Thyroid gland (tissue), 4 donors: ENCODE data around the gene NLE1. TPM values are rescaled to one million over a fixed set of nuclear protein-coding genes. Genes with fewer than 3 reads are reported as not detected.

Source experiments
- DNase-seq, 2 donors: peaks; one replicate each; pipeline ENCODE4 v3.0.0-alpha.2; 2019
- H3K27ac ChIP-seq, 3 donors: fragments of 200-600 bp; sonication (generic); 1 replicate in 2 of 3; 2 replicates in 1 of 3; pipeline ENCODE4 v1.5.1; 2016 to 2019; ENCODE audit warnings: mild to moderate bottlenecking in 1 of 3, moderate library complexity in 1 of 3
- H3K27me3 ChIP-seq: fragments of 200-600 bp; sonication (generic); one replicate; pipeline ENCODE4 v1.5.1; 2019
- H3K36me3 ChIP-seq, 2 donors: fragments of 200-600 bp; sonication (generic); one replicate each; pipeline ENCODE4 v1.5.1; 2016 to 2019
- H3K4me1 ChIP-seq, 2 donors: fragments of 200-600 bp; sonication (generic); one replicate each; pipeline ENCODE4 v1.5.1; 2017 to 2019
- H3K4me3 ChIP-seq, 3 donors: fragments of 200-600 bp; sonication (generic); replicated peaks in 1 of 3; 1 replicate in 2 of 3; 2 replicates in 1 of 3; pipeline ENCODE4 v1.5.1; 2016; ENCODE audit warnings: mild to moderate bottlenecking in 1 of 3
- H3K9me3 ChIP-seq: fragments of 200-600 bp; sonication (generic); one replicate; pipeline ENCODE4 v1.5.1; 2017
- CTCF ChIP-seq, 6 experiments: fragments of 200-600 bp in 3 of 6; fragments of 450-650 bp in 3 of 6; sonication (generic) in 3 of 6; IDR thresholded peaks; one replicate each; pipeline ENCODE4 v1.5.1; 2016 to 2019; ENCODE audit warnings: antibody characterized with exemption in 6 of 6, mild to moderate bottlenecking in 2 of 6, inconsistent platforms in 1 of 6, moderate library complexity in 1 of 6
- POLR2A ChIP-seq, 2 donors: fragments of 450-650 bp; IDR thresholded peaks; one replicate each; pipeline ENCODE4 v1.6.1; 2017; ENCODE audit warnings: antibody characterized with exemption in 2 of 2, mild to moderate bottlenecking in 2 of 2, moderate library complexity in 1 of 2
- WGBS, 2 donors: methylation state at CpG; one replicate each; pipeline ENCODE4 v1.1.5; 2017; 5-methylcytosine and 5-hydroxymethylcytosine counted together
- intact Hi-C: fragments of 100-400 bp; cut with DNase I; formaldehyde crosslinking; loops from one replicate; pipeline ENCODE4 v1.15.1; 2023
- total RNA-seq, 4 donors: library from RNA; depleted of rRNA; stranded (reverse); fragments of >200 nt; gene quantifications; one replicate each; pipeline ENCODE4 v1.2.3, GENCODE V29; 2016

The NLE1 gene
- total RNA-seq, 4 donors from 2014 or later, result 9.7 to 13.6 (median 11.6) TPM

- Histone ChIP-seq H3K36me3 (no peaks in the 10 kb centered on the region), H3K27ac (no peak overlapping the region), H3K9me3 (no peaks in the 10 kb centered on the region), H3K4me1 (no peaks in the 10 kb centered on the region), H3K27me3 (no peaks in the 10 kb centered on the region), H3K4me3 (no peak overlapping the region)
- TF ChIP-seq POLR2A (IDR thresholded peaks at IDR 0.05) (no peak), CTCF (IDR thresholded peaks at IDR 0.05) (no peak)
- intact Hi-C loops, result no loop called here
- DNase-seq, result no peak
- WGBS, 2 donors, result 51 to 76% methylated on average over 4 to 9 of the region's 9 CpGs
Observed at GRCh38 chr17:35148144-35148543, 6.0 kb upstream of the NLE1 start.

- 63 to 75% methylated on average over 4 of the region's 4 CpGs for WGBS, 2 donors
- H3K27me3 ChIP-seq, result no peaks in the 10 kb centered on the region
- intact Hi-C loops, result no loop called here
- no peaks in the 10 kb centered on the region for H3K36me3 ChIP-seq
- no peak within 1 kb of the TSS for H3K27ac ChIP-seq
- peaks cover 0 to 1% of the 10 kb centered on the region in 2 donors for H3K4me1 ChIP-seq
- H3K9me3 ChIP-seq, result no peaks in the 10 kb centered on the region
- TF ChIP-seq CTCF (IDR thresholded peaks at IDR 0.05) (no peak), POLR2A (IDR thresholded peaks at IDR 0.05) (no peak)
- DNase-seq, result no peak
- no peak within 1 kb of the TSS for H3K4me3 ChIP-seq
Observed at GRCh38 chr17:35147375-35147905, 5.3 kb upstream of the NLE1 start, which contains the start of gene UNC45B. TSS of gene UNC45B (plus strand) at chr17:35147817. CDS start at chr17:35148264, 447 bp downstream.

GRCh38 chr17:35146214-35146833 lies 4.2 kb upstream of the NLE1 start:
- Histone ChIP-seq H3K4me3 (no peak overlapping the region), H3K27me3 (no peaks in the 10 kb centered on the region), H3K9me3 (no peaks in the 10 kb centered on the region), H3K27ac (no peak overlapping the region), H3K4me1 (peaks cover 4 to 6% of the 10 kb centered on the region in 2 donors), H3K36me3 (no peaks in the 10 kb centered on the region)
- TF ChIP-seq CTCF (IDR thresholded peaks at IDR 0.05) (no peak), POLR2A (IDR thresholded peaks at IDR 0.05) (no peak)
- intact Hi-C loops, result no loop called here
- 82% methylated on average over 4 of the region's 4 CpGs for WGBS, 2 donors
- no peak for DNase-seq

- Histone ChIP-seq H3K36me3 (no peaks in the 10 kb centered on the region), H3K4me1 (peaks cover 10 to 11% of the 10 kb centered on the region in 2 donors), H3K27ac (no peak overlapping the region), H3K9me3 (no peaks in the 10 kb centered on the region), H3K4me3 (no peak overlapping the region), H3K27me3 (no peaks in the 10 kb centered on the region)
- DNase-seq, result no peak
- no peak for TF ChIP-seq CTCF (IDR thresholded peaks at IDR 0.05)
- no peak for TF ChIP-seq POLR2A (IDR thresholded peaks at IDR 0.05)
- WGBS, 2 donors, result 78 to 82% methylated on average over 4 of the region's 4 CpGs
- intact Hi-C loops, result no loop called here
Observed at GRCh38 chr17:35144840-35145239, 2.7 kb upstream of the NLE1 start.

- no peaks in the 10 kb centered on the region for H3K9me3 ChIP-seq
- no peak overlapping the region for H3K27ac ChIP-seq
- no peaks in the 10 kb centered on the region for H3K27me3 ChIP-seq
- H3K36me3 ChIP-seq, result peaks cover 5 to 16% of the 10 kb centered on the region in 2 donors
- 69 to 72% methylated on average over 8 of the region's 8 CpGs for WGBS, 2 donors
- DNase-seq, result no peak
- TF ChIP-seq POLR2A (IDR thresholded peaks at IDR 0.05) (no peak), CTCF (IDR thresholded peaks at IDR 0.05) (peak in 1 of 6 experiments; percentile 8)
- H3K4me3 ChIP-seq, result peak overlapping the region in 1 of 3 donors; percentile 72
- intact Hi-C loops, result no loop called here
- H3K4me1 ChIP-seq, result peaks cover 10 to 11% of the 10 kb centered on the region in 2 donors
Observed at GRCh38 chr17:35142467-35142796, 329 bp upstream of the NLE1 start.
